HG02884 (cell line): ENCODE data around the gene APLP2.

Source experiments
- ATAC-seq: cut with Tn5 transposase; IDR thresholded peaks from one replicate; pipeline ENCODE4 v1.9.1; 2021; ENCODE audit warnings: mild to moderate bottlenecking, moderate library complexity; ENCODE audit not compliant: unreplicated experiment

Gene APLP2

GRCh38 chr11:130112071-130112830, 42.6 kb downstream of the APLP2 start:
- ATAC-seq, result no peak

DNA sequence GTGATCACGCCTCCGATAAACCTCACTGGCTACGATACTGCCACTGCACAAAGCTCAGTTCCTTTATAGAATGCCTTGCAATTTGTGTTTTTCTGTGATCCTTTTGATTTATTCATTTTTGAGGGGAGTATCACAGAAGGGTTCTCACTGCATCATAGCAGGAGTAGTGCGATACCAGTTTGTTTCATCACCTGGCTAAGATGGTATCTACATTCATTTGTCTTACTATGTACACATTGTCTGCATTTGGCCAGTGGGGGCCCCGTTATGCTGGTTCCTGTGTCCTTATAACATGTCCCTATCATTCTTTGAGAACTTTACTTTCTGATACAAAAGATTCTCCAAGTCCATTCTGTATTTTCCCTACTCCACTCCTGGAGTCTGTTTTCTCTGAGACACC, 44.6 kb downstream of the APLP2 start:
- ATAC-seq, result no peak

DNA sequence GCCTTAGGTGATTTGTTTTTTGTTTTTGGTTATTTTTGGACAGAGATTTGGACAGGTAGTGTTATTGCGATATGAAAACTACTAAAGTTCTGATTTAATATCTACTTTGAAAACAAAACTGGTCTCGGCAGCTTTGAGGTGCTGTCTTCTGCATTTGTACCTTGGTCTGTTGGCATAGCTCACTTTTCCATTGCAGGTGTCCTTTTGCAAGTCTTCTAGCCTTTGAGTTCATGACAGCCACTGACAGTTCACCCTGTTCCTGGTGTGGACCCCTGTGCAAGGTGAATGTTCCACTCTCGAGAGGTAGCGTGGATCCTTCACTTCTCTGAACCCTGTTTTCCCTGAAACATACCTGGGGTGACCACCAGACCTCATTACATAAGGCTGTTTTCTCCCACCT, 45.0 kb downstream of the APLP2 start:
- ATAC-seq, result no peak

DNA sequence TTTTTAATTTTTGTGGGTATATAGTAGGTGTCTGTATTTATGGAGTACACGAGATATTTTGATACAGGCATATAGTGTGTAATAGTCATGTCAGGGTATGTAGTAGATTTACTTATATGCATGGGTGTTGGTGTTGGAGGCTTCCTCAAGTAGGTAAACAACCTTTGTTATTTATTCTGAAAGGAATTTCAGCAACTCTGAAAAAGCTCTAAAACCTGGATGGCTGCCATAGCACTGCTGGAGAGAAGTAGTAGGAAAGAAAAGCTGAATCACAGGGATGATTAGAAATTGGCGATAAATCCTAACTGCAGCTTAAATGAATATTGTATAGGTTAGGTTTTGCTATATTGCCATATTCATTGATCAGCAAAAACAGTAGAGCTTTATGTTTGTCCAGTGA, 45.5 kb downstream of the APLP2 start:
- no peak for ATAC-seq

- peak; percentile 78 for ATAC-seq
Measured at GRCh38 chr11:130118165-130118564, 48.5 kb downstream of the APLP2 start.

DNA sequence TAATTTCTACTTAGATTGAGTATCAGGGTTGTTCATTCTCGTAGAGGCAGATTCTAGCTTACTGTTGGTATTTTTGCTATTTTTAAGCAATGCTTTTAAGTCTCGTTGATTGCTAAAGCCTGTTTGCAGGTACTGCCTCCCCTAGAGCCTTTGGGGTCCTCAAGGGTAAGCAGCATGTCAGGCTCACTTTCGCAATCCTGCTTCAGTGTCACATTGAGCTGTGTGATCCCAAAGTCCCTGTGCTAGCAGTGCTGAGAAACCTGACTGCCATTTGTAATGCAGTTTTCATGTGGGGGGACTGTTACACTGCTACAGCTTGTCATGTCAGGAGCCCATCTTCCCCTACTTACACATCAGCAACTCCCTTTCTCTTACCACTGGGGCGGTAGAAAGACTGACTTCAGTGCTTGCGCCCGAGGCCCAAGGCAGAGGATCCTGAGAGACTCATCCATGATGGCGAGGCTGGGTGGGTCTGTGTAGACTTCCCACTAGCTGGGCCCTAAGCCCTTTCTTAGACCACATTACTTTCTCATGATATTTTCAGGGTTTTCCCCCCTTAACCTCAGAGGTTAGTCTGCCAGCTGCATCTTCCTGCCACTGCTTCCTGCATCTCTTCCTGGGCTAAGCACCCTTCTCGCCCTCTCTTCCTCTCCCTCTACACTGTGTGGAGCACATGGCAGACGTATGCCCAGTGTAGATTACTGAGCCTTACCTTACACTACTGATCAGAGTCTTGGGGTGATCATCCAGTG, 49.1 kb downstream of the APLP2 start:
- ATAC-seq, result peak; percentile 40

GRCh38 chr11:130120045-130120444, 50.4 kb downstream of the APLP2 start:
- no peak for ATAC-seq

DNA sequence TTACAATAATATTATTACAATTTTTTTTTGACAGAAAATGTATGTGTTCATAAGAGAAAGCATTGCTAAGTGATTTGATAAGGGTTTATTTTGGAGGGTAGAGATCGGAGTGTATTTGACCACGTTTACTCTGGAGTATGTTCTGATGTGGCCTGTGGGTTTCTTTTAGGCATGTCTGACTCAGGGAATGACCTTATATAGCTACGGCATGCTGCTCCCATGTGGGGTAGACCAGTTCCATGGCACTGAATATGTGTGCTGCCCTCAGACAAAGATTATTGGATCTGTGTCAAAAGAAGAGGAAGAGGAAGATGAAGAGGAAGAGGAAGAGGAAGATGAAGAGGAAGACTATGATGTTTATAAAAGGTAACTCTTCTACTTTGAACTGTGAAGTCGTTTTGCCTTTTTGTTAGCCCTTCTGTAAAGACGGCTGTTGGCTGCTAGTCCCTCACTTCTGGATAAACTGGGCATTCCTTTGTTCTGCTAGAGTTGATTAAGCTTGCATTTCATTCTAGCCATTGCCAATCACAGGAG, 51.8 kb downstream of the APLP2 start:
- no peak for ATAC-seq

DNA sequence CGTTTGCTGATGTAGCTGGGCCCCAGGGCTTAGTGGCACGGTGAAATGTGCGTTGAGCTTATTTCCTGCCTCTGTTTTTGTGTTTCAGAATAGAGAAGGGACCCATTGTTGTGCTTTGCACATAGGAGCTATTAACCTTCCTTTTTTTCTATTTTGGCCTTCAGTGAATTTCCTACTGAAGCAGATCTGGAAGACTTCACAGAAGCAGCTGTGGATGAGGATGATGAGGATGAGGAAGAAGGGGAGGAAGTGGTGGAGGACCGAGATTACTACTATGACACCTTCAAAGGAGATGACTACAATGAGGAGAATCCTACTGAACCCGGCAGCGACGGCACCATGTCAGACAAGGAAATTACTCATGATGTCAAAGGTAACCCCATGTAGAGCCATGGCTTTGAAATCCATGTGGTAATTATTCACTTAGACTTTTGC, 52.5 kb downstream of the APLP2 start:
- ATAC-seq, result no peak

DNA sequence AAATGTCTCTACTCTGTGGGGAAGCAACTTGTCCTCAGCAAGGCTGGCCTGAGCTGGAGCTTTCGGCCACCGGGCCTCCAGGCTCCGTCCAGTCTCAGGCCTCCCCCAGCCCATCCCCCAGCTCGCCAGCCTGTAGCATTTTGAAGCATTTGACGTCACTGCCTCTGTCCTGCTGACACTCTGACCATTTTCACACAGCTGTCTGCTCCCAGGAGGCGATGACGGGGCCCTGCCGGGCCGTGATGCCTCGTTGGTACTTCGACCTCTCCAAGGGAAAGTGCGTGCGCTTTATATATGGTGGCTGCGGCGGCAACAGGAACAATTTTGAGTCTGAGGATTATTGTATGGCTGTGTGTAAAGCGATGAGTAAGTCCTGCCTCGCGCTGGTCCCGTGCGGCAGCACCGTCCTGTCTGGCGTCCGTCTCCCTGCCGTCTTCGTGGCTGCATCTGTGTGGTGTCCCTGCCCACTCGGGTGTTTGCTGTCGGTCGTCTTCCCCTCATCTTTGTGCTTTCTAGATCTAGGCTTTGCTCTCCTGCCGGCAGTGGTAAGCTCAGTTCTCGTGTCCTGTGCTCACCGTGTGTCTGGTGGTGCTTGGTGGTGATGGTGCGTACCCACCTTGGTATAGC, 53.8 kb downstream of the APLP2 start:
- no peak for ATAC-seq

- no peak for ATAC-seq
Measured at GRCh38 chr11:130124096-130124495, 54.4 kb downstream of the APLP2 start.

GRCh38 chr11:130125638-130126037, 55.9 kb downstream of the APLP2 start:
- ATAC-seq, result no peak

- no peak for ATAC-seq
Measured at GRCh38 chr11:130126516-130126915, 56.8 kb downstream of the APLP2 start.

- ATAC-seq, result no peak
Measured at GRCh38 chr11:130127509-130127908, 57.8 kb downstream of the APLP2 start.

GRCh38 chr11:130128626-130129025, 58.9 kb downstream of the APLP2 start:
- no peak for ATAC-seq

GRCh38 chr11:130129922-130130321, 60.2 kb downstream of the APLP2 start:
- ATAC-seq, result no peak

DNA sequence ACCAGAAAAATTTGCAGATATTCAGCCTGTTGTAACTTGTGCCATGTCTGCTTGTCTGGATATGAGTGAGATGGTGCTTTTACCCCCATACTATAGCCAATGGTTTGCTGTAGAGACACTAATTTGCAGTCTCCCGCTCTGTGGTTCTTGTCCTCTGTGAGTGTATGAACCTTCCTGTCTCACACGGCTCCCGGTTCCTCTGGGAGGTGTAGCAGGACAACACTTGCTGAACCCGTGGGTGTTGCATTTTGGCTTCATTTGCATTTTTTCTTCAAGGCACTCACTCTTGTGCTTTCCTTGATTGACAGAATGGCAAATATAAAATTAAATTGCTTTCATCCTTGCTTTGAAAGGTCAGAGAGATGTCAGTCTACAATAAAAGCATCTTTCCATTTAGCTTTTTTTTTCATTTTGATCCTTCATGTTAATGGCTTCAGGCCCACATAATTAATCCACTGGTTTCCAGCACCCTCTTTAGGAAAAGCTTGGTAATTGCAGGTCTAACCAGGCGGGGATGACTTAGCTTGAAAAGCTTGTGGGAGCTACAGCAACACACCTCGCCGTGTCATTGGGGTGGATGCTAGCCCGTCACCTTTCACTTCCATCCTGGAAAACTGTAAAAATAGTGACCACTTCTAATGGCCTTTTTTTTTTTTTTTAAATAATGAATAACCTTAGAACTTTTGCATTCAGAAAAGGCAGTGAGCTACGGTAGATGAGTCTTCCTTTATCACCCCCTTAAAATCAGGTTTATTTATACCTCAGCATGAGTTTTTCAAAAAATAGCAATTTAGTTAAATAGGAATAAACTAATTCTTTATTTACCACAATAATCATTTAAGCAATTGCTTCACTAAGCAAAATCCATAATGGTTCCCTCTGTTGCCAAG, 62.5 kb downstream of the APLP2 start:
- no peak for ATAC-seq

GRCh38 chr11:130133716-130134115, 64.0 kb downstream of the APLP2 start:
- no peak for ATAC-seq

DNA sequence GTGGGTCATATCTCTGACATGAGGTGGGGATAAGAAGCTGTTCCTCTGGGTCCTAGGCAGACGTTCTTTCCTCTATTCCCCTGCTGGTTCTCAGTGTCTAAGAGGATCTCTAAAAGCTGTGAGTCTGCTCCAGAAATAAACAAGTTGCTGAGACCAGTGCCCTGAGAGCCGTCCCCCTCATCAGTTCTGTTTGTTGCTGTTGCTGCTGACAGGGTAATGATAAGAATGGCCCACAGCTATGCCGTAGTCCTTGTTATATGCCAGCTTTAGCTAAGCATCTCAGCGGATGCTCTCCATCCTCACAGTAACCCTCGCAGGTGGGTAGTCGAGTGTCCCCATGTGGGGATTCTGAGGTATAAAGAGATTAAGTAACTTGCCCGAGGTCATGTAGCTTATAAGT, 66.4 kb downstream of the APLP2 start:
- no peak for ATAC-seq

- no peak for ATAC-seq
Measured at GRCh38 chr11:130137999-130138398, 68.3 kb downstream of the APLP2 start.

- no peak for ATAC-seq
Measured at GRCh38 chr11:130139401-130139800, 69.7 kb downstream of the APLP2 start.
